Activated CD8-positive, alpha-beta T cell treated with anti-CD3 and anti-CD28 coated beads for 36 hours (primary cell): Measurements from ENCODE around the gene HBG1. TPM values are rescaled to one million over a fixed set of nuclear protein-coding genes. Genes with fewer than 3 reads are reported as not detected.

ENCODE experiments used
- ATAC-seq: fragments of 200-7000 bp; cut with Tn5 transposase; one replicate; pipeline ENCODE4 v1.10.0; 2021; ENCODE audit warnings: mild to moderate bottlenecking, moderate library complexity
- CTCF ChIA-PET: fragments of 350-600 bp; sonication (Branson Sonifier 250); formaldehyde crosslinking; loops from one replicate; lab custom pipeline; 2021; ENCODE audit warnings: antibody characterized with exemption; lab: Charles Lee
- POLR2A ChIA-PET: fragments of 350-600 bp; sonication (Branson Sonifier 250); formaldehyde crosslinking; loops from one replicate; lab custom pipeline; 2021; ENCODE audit warnings: antibody characterized with exemption; lab: Charles Lee
- DNase-seq: peaks from one replicate; pipeline ENCODE4 v3.0.0-alpha.2; 2020
- H3K27ac Mint-ChIP-seq: one replicate; pipeline ENCODE4 v1.8.0; 2021; ENCODE audit warnings: mild to moderate bottlenecking, mixed read lengths
- H3K27me3 Mint-ChIP-seq: one replicate; pipeline ENCODE4 v1.8.0; 2021; ENCODE audit warnings: mixed read lengths
- H3K36me3 Mint-ChIP-seq: one replicate; pipeline ENCODE4 v1.8.0; 2021; ENCODE audit warnings: low read depth, mixed read lengths
- H3K4me1 Mint-ChIP-seq: one replicate; pipeline ENCODE4 v1.8.0; 2021; ENCODE audit warnings: low read depth, mixed read lengths
- H3K4me3 Mint-ChIP-seq: one replicate; pipeline ENCODE4 v1.8.0; 2021; ENCODE audit warnings: mild to moderate bottlenecking, moderate library complexity, mixed read lengths
- H3K9me3 Mint-ChIP-seq: one replicate; pipeline ENCODE4 v1.8.0; 2021; ENCODE audit warnings: mixed read lengths
- CTCF ChIP-seq: fragments of 200-600 bp; IDR thresholded peaks from one replicate; pipeline ENCODE4 v1.8.0; 2022; ENCODE audit warnings: antibody characterized with exemption, mild to moderate bottlenecking
- intact Hi-C: fragments of 100-400 bp; cut with micrococcal nuclease; formaldehyde crosslinking; loops from one replicate; pipeline ENCODE4 v1.10.0; 2022
- total RNA-seq, 2 experiments: library from RNA; stranded (reverse); gene quantifications; one replicate each; pipeline ENCODE4 v1.2.3, GENCODE V29; 2021

The HBG1 gene
- total RNA-seq, 2 experiments from 2014 or later = not detected

GRCh38 chr11:5288108-5288905 is 38.6 kb upstream of the HBG1 start:
- H3K27ac Mint-ChIP-seq = no peak overlapping the region

GRCh38 chr11:5286901-5287300 is 37.2 kb upstream of the HBG1 start:
- TF ChIP-seq CTCF = no peak
- Mint-ChIP-seq H3K4me1 (no peaks in the 10 kb centered on the region), H3K36me3 (no peaks in the 10 kb centered on the region), H3K9me3 (no peaks in the 10 kb centered on the region), H3K4me3 (no peak overlapping the region), H3K27ac (no peak overlapping the region), H3K27me3 (peaks cover 1% of the 10 kb centered on the region)
- ATAC-seq (no peak), DNase-seq (no peak)
- intact Hi-C loops = loop anchor here (10.0 kb wide), 1 partner anchor 162 kb away; no protein-coding TSS in a partner anchor
- ChIA-PET CTCF (no interaction called here), POLR2A (no interaction called here)

More at GRCh38 chr11:5288108-5288905, 38.6 kb upstream of the HBG1 start:
- Mint-ChIP-seq H3K4me3 (no peak overlapping the region), H3K27me3 (peaks cover 2% of the 10 kb centered on the region), H3K36me3 (no peaks in the 10 kb centered on the region), H3K9me3 (no peaks in the 10 kb centered on the region), H3K4me1 (no peaks in the 10 kb centered on the region)
- DNase-seq (no peak), ATAC-seq (no peak)
- TF ChIP-seq CTCF = no peak
- POLR2A ChIA-PET = no interaction called here
- intact Hi-C loops = loop anchor here (10.0 kb wide), 1 partner anchor 164 kb away; no protein-coding TSS in a partner anchor
- CTCF ChIA-PET = interaction anchor here (1.5 kb wide), 1 partner anchor 55 kb away, joined by 3 read pairs; the partner anchor contains the start of gene OR51B5

- Mint-ChIP-seq H3K4me3 (no peak overlapping the region), H3K36me3 (no peaks in the 10 kb centered on the region), H3K27ac (no peak overlapping the region), H3K4me1 (no peaks in the 10 kb centered on the region), H3K27me3 (peaks cover 1% of the 10 kb centered on the region), H3K9me3 (no peaks in the 10 kb centered on the region)
- ATAC-seq (no peak), DNase-seq (no peak)
- CTCF ChIA-PET = no interaction called here
- intact Hi-C loops = loop anchor here (10.0 kb wide), 1 partner anchor 162 kb away; no protein-coding TSS in a partner anchor
- TF ChIP-seq CTCF = no peak
- POLR2A ChIA-PET = no interaction called here
Observed at GRCh38 chr11:5286351-5286750, 36.7 kb upstream of the HBG1 start.

- TF ChIP-seq CTCF = no peak
- Mint-ChIP-seq H3K4me3 (no peak overlapping the region), H3K4me1 (no peaks in the 10 kb centered on the region), H3K27ac (no peak overlapping the region), H3K36me3 (no peaks in the 10 kb centered on the region), H3K27me3 (peaks cover 1% of the 10 kb centered on the region), H3K9me3 (no peaks in the 10 kb centered on the region)
- ChIA-PET CTCF (no interaction called here), POLR2A (no interaction called here)
- DNase-seq = no peak
- no peak for ATAC-seq
- intact Hi-C loops = loop anchor here (10.0 kb wide), 1 partner anchor 161 kb away; no protein-coding TSS in a partner anchor
Observed at GRCh38 chr11:5285703-5286340, 36.2 kb upstream of the HBG1 start.

GRCh38 chr11:5284637-5285036 is 35.0 kb upstream of the HBG1 start:
- ATAC-seq (no peak), DNase-seq (no peak)
- H3K9me3 Mint-ChIP-seq = no peaks in the 10 kb centered on the region
- peaks cover 4% of the 10 kb centered on the region for H3K27me3 Mint-ChIP-seq
- no peak overlapping the region for H3K27ac Mint-ChIP-seq
- intact Hi-C loops = loop anchor here (10.0 kb wide), 1 partner anchor 160 kb away; no protein-coding TSS in a partner anchor
- ChIA-PET POLR2A (no interaction called here), CTCF (no interaction called here)
- no peak for TF ChIP-seq CTCF
- no peak overlapping the region for H3K4me3 Mint-ChIP-seq
- H3K4me1 Mint-ChIP-seq = no peaks in the 10 kb centered on the region
- no peaks in the 10 kb centered on the region for H3K36me3 Mint-ChIP-seq
